Activated naive CD8-positive, alpha-beta T cell treated with anti-CD3 and anti-CD28 coated beads for 36 hours (primary cell): ENCODE results near the gene SDC1. TPM values are rescaled to one million over a fixed set of nuclear protein-coding genes. Genes with fewer than 3 reads are reported as not detected.

ENCODE experiments used
- DNase-seq: peaks from one replicate; pipeline ENCODE4 v3.0.0; 2021
- H3K27ac Mint-ChIP-seq: one replicate; pipeline ENCODE4 v1.8.0; 2022; ENCODE audit warnings: mild to moderate bottlenecking, moderate library complexity, mixed read lengths
- H3K27me3 Mint-ChIP-seq: one replicate; pipeline ENCODE4 v1.8.0; 2022; ENCODE audit warnings: mild to moderate bottlenecking, mixed read lengths
- H3K36me3 Mint-ChIP-seq: one replicate; pipeline ENCODE4 v1.8.0; 2021; ENCODE audit warnings: mild to moderate bottlenecking, mixed read lengths
- H3K4me1 Mint-ChIP-seq: one replicate; pipeline ENCODE4 v1.8.0; 2021; ENCODE audit warnings: mixed read lengths
- H3K4me3 Mint-ChIP-seq: one replicate; pipeline ENCODE4 v1.8.0; 2022; ENCODE audit warnings: mild to moderate bottlenecking, moderate library complexity, mixed read lengths
- H3K9me3 Mint-ChIP-seq: one replicate; pipeline ENCODE4 v1.8.0; 2022; ENCODE audit warnings: mixed read lengths
- total RNA-seq, 2 experiments: library from RNA; stranded (reverse); gene quantifications; one replicate each; pipeline ENCODE4 v1.2.3, GENCODE V29; 2021

The SDC1 gene
- total RNA-seq, 2 experiments from 2014 or later = 0.36 TPM; not detected in 1

- no peak for DNase-seq
- Mint-ChIP-seq H3K27me3 (no peaks in the 10 kb centered on the region), H3K4me3 (no peak overlapping the region), H3K36me3 (no peaks in the 10 kb centered on the region), H3K4me1 (no peaks in the 10 kb centered on the region), H3K9me3 (no peaks in the 10 kb centered on the region), H3K27ac (no peak overlapping the region)
Observed at GRCh38 chr2:20169796-20170703, 54.9 kb downstream of the SDC1 start.

DNA sequence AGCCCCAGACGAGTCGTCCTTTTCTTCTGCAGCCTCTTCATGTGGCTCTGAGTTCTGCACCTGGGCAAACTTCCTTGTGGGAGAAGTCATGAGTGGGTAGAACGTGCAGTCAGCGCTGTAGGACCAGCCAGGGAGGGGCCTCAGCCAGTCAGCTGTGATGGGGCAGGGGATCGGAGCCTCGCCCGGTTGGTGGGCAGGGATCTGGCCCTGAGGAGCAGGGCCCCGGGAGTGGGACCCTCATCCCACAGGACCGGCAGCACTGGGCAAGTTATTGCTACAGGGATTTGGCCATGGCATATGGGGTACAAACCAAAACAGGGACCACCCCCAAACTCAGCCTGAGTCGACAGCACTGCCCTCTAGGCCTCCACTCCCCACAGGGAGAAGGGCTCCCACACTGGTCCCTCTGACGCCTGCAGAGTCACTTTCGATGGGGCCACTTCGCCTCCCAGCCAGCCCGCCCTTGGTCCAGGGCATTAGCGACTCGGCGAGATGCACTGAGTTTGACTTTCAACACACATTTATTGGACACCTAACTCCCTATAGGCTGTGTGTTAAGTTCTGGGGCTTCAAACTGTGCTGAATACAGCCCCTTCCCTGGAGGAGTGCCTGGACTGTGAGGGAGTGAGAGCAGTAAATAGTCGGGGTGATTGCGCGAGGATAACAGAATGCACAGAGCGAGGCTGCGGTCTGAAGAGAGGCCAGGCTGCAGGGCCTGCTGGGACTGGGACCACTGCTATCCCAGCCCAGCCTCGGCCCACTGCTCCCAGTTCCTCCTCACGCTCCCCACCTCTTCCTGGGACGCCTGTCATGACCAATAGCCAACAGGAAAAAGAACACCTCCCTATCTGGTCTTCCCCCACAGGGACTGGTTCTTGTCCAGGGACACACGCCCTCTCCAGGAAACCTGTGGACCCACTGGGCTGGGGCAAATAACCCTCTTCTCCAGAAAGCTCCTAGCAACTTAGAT is 55.9 kb downstream of the SDC1 start:
- DNase-seq = no peak
- no peaks in the 10 kb centered on the region for H3K4me1 Mint-ChIP-seq
- H3K9me3 Mint-ChIP-seq = no peaks in the 10 kb centered on the region
- no peak overlapping the region for H3K27ac Mint-ChIP-seq
- H3K4me3 Mint-ChIP-seq = no peak overlapping the region
- no peaks in the 10 kb centered on the region for H3K36me3 Mint-ChIP-seq
- H3K27me3 Mint-ChIP-seq = no peaks in the 10 kb centered on the region

DNA sequence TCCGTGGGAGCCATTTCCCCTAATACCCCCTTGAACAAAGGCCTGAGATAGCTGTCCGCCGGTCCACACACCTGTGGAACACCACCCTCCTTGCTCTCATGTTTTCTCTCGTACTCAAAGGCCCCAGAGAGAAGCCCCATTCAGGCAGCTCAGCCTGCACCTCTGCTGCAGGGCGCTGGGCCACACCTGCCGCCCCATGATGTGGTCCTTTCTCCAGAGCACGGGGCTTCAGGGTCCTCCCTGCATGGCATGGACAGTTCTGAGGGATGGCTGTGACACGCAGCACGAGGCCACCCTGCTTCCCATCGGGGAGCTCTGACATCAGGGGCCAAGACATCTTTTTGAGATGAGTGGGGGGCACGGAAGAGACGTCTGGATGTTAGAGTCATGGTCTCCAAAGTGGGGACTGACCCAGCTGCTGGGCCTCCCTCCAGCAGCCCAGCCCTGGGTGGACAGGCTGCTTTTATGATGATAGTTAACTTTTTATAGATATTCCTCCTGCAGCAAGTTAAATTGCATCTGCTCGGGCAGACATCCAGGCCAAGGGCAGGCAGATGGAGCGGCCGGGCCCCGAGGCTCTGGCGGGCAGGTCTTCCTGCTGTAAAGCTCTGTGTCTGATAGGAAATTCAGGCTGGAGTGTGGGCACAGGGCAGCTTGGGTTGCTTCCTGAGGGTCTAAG is 56.7 kb downstream of the SDC1 start:
- H3K9me3 Mint-ChIP-seq = no peaks in the 10 kb centered on the region
- H3K27me3 Mint-ChIP-seq = no peaks in the 10 kb centered on the region
- no peak for DNase-seq
- H3K36me3 Mint-ChIP-seq = no peaks in the 10 kb centered on the region
- H3K4me1 Mint-ChIP-seq = no peaks in the 10 kb centered on the region
- no peak overlapping the region for H3K27ac Mint-ChIP-seq
- H3K4me3 Mint-ChIP-seq = no peak overlapping the region

DNA sequence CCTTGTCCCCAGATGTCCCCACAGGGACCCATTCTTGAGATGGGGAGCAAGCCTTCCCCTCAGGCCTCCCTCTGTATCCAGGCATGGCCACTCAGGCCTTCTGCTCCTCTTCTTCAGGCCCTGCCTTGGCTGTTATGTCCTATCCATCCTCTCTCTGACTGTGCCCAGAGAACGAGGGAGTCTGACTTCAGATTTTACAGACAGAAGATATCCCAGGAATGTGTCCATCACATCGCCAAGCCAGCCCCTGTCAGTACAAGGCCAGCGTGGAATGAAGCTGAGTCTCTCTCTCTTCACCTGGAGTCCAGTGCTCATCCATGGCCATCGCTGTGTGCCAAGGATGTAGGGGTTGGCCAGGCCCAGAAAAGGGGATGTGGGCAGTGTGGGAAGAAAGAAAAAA is 57.6 kb downstream of the SDC1 start:
- H3K27ac Mint-ChIP-seq = no peak overlapping the region
- H3K36me3 Mint-ChIP-seq = no peaks in the 10 kb centered on the region
- H3K4me3 Mint-ChIP-seq = no peak overlapping the region
- no peaks in the 10 kb centered on the region for H3K9me3 Mint-ChIP-seq
- no peak for DNase-seq
- H3K4me1 Mint-ChIP-seq = no peaks in the 10 kb centered on the region
- peaks cover 2% of the 10 kb centered on the region for H3K27me3 Mint-ChIP-seq

- H3K27ac Mint-ChIP-seq = no peak overlapping the region
- no peak for DNase-seq
- H3K4me1 Mint-ChIP-seq = no peaks in the 10 kb centered on the region
- H3K9me3 Mint-ChIP-seq = no peaks in the 10 kb centered on the region
- H3K36me3 Mint-ChIP-seq = no peaks in the 10 kb centered on the region
- no peak overlapping the region for H3K4me3 Mint-ChIP-seq
- H3K27me3 Mint-ChIP-seq = peaks cover 4% of the 10 kb centered on the region
Observed at GRCh38 chr2:20165677-20166509, 59.0 kb downstream of the SDC1 start.

- H3K4me3 Mint-ChIP-seq = no peak overlapping the region
- H3K27ac Mint-ChIP-seq = no peak overlapping the region
- no peaks in the 10 kb centered on the region for H3K4me1 Mint-ChIP-seq
- DNase-seq = no peak
- H3K9me3 Mint-ChIP-seq = no peaks in the 10 kb centered on the region
- peaks cover 5% of the 10 kb centered on the region for H3K27me3 Mint-ChIP-seq
- no peaks in the 10 kb centered on the region for H3K36me3 Mint-ChIP-seq
Observed at GRCh38 chr2:20164734-20165478, 60.0 kb downstream of the SDC1 start.

GRCh38 chr2:20164061-20164733 is 60.7 kb downstream of the SDC1 start:
- DNase-seq = no peak
- H3K27me3 Mint-ChIP-seq = peaks cover 12% of the 10 kb centered on the region
- H3K27ac Mint-ChIP-seq = no peak overlapping the region
- no peaks in the 10 kb centered on the region for H3K36me3 Mint-ChIP-seq
- H3K4me3 Mint-ChIP-seq = no peak overlapping the region
- no peaks in the 10 kb centered on the region for H3K4me1 Mint-ChIP-seq
- no peaks in the 10 kb centered on the region for H3K9me3 Mint-ChIP-seq

DNA sequence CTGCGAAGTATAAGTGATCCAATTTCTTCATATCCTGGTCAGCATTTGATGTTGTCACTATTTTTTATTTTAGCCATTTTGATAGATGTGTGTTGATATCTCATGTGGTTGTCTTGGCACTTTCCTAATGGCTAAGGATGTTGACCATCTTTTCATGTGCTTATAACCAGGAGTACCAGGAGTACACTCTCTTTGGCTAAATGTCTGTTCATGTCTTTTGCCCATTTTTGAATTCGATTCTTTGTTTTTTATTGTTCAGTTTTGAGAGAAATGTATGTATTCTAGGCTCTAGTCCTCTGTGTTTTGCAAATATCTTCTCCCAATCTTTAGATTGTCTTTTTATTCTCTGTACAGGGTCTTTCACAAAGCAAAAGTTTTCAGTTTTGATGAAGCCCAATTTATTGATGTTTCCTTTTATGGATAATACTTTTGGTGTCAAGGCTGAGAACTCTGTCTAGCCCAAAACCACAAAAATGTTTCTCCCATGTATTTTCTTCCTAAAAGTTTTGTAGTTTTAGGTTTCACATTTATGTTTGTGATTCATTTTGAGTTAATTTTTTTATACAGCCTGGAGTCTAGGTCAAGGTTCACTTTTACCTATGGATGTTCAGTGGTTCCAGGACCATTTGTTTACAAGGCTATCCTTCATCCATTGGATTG is 65.4 kb downstream of the SDC1 start:
- no peak for DNase-seq
- Mint-ChIP-seq H3K27ac (no peak overlapping the region), H3K9me3 (no peaks in the 10 kb centered on the region), H3K4me1 (no peaks in the 10 kb centered on the region), H3K4me3 (no peak overlapping the region), H3K36me3 (no peaks in the 10 kb centered on the region), H3K27me3 (peaks cover 18% of the 10 kb centered on the region)

- DNase-seq = no peak
- Mint-ChIP-seq H3K27me3 (peaks cover 16% of the 10 kb centered on the region), H3K4me3 (no peak overlapping the region), H3K36me3 (no peaks in the 10 kb centered on the region), H3K4me1 (no peaks in the 10 kb centered on the region), H3K27ac (no peak overlapping the region), H3K9me3 (no peaks in the 10 kb centered on the region)
Observed at GRCh38 chr2:20157193-20157891, 67.6 kb downstream of the SDC1 start.

- no peak for DNase-seq
- Mint-ChIP-seq H3K27me3 (peaks cover 14% of the 10 kb centered on the region), H3K27ac (no peak overlapping the region), H3K9me3 (no peaks in the 10 kb centered on the region), H3K4me3 (no peak overlapping the region), H3K36me3 (no peaks in the 10 kb centered on the region), H3K4me1 (no peaks in the 10 kb centered on the region)
Observed at GRCh38 chr2:20156836-20157192, 68.1 kb downstream of the SDC1 start.

GRCh38 chr2:20156076-20156759 is 68.7 kb downstream of the SDC1 start:
- H3K9me3 Mint-ChIP-seq = no peaks in the 10 kb centered on the region
- no peaks in the 10 kb centered on the region for H3K36me3 Mint-ChIP-seq
- H3K27ac Mint-ChIP-seq = no peak overlapping the region
- DNase-seq = no peak
- H3K27me3 Mint-ChIP-seq = peaks cover 14% of the 10 kb centered on the region
- H3K4me3 Mint-ChIP-seq = no peak overlapping the region
- H3K4me1 Mint-ChIP-seq = no peaks in the 10 kb centered on the region
